K562 (cell line): ENCODE measurements around the gene CCDC175. TPM values are rescaled to one million over a fixed set of nuclear protein-coding genes. Genes with fewer than 3 reads are reported as not detected.

Experiments
- ATAC-seq: fragments of 200-7000 bp; cut with Tn5 transposase; 3 replicates; pipeline ENCODE4 v1.9.1; 2020; ENCODE audit warnings: moderate library complexity
- BruUV-seq: library from RNA; stranded (reverse); fragments of 400-500 nt; replicated peaks from 2 replicates; lab custom pipeline; 2021; lab: Mats Ljungman, UMichigan
- CTCF ChIA-PET: fragments of 300-600 bp; formaldehyde crosslinking; extraction: SDS; loops from one replicate; lab custom pipeline; 2021; ENCODE audit warnings: low intra/inter-chr PET ratio; lab: Yijun Ruan, JAX
- POLR2A ChIA-PET: fragments of 300-600, 350-650 bp; sonication (Branson Sonifier 250); formaldehyde crosslinking; extraction: SDS; loops from one replicate; lab custom pipeline; 2021; ENCODE audit warnings: antibody characterized with exemption, inconsistent platforms; lab: Yijun Ruan, JAX
- DNase-seq, 4 experiments: peaks; one replicate each; pipeline versions ENCODE4 v3.0.0 to v3.0.0-alpha.2; 2011 to 2018; ENCODE audit warnings: low spot score in 3 of 4, mixed read lengths in 3 of 4; ENCODE audit errors: extremely low read depth in 1 of 4
- FAIRE-seq: peaks from 2 replicates; lab custom pipeline; 2011; peaks lifted over from hg19 to GRCh38; lab: Jason Lieb, UNC
- H2AFZ ChIP-seq: 2 replicates; pipeline ENCODE4 v1.6.0; 2011; ENCODE audit warnings: low read depth, low read length, control low read depth, inconsistent platforms
- H3K27ac ChIP-seq: fragments of 200-600 bp; 3 replicates; pipeline ENCODE4 v1.8.0; 2011; ENCODE audit warnings: low read depth, mild to moderate bottlenecking, control low read depth, inconsistent platforms, low read length, moderate library complexity, mixed read lengths; ENCODE audit errors: extremely low read depth
- H3K27me3 ChIP-seq, 2 experiments: fragments of 300-600 bp in 1 of 2; 2 replicates in 1 of 2; 3 replicates in 1 of 2; pipeline versions ENCODE4 v1.6.0 to v1.8.0; 2011; ENCODE audit warnings: inconsistent platforms in 2 of 2, low read length in 2 of 2, mild to moderate bottlenecking in 1 of 2, mixed read lengths in 1 of 2, moderate library complexity in 1 of 2; ENCODE audit not compliant: control insufficient read depth in 2 of 2, insufficient read depth in 2 of 2
- H3K36me3 ChIP-seq: fragments of 300-600 bp; 3 replicates; pipeline ENCODE4 v1.8.0; 2011; ENCODE audit warnings: mild to moderate bottlenecking, low read length, inconsistent platforms; ENCODE audit not compliant: control insufficient read depth, insufficient read depth
- H3K4me1 ChIP-seq, 2 experiments: fragments of 200-600 bp in 1 of 2; replicated peaks in 1 of 2; 2 replicates in 1 of 2; 3 replicates in 1 of 2; pipeline versions ENCODE4 v1.5.1 to v1.8.0; 2011; ENCODE audit warnings: inconsistent platforms in 2 of 2, low read length in 2 of 2, mild to moderate bottlenecking in 1 of 2, mixed read lengths in 1 of 2, moderate library complexity in 1 of 2; ENCODE audit not compliant: control insufficient read depth in 2 of 2, insufficient read depth in 2 of 2
- H3K4me2 ChIP-seq: 2 replicates; pipeline ENCODE4 v1.6.1; 2011; ENCODE audit warnings: low read length, control low read depth, inconsistent platforms, mixed read lengths; ENCODE audit not compliant: insufficient read depth
- H3K4me3 ChIP-seq: fragments of 200-600 bp; sonication (generic), shearing (Covaris generic); 2 replicates; pipeline ENCODE4 v1.5.1; 2016; ENCODE audit warnings: control low read depth, inconsistent platforms
- H3K79me2 ChIP-seq: fragments of 200-600 bp; 3 replicates; pipeline ENCODE4 v1.8.0; 2011; ENCODE audit warnings: low read length, inconsistent platforms; ENCODE audit not compliant: control insufficient read depth, insufficient read depth
- H3K9ac ChIP-seq, 2 experiments: 2 replicates each; pipeline versions ENCODE4 v1.6.0 to v1.6.1; 2011; ENCODE audit warnings: low read depth in 2 of 2, low read length in 2 of 2, control low read depth in 1 of 2, inconsistent platforms in 1 of 2, mild to moderate bottlenecking in 1 of 2, mixed read lengths in 1 of 2; ENCODE audit not compliant: insufficient read depth in 1 of 2
- H3K9me1 ChIP-seq: one replicate; pipeline ENCODE4 v1.6.0; 2011; ENCODE audit warnings: inconsistent platforms, mild to moderate bottlenecking, low read length, moderate library complexity; ENCODE audit not compliant: control insufficient read depth, insufficient read depth
- H3K9me3 ChIP-seq: replicated peaks from 2 replicates; pipeline ENCODE4 v1.5.1; 2011; ENCODE audit warnings: low read depth, low read length, inconsistent platforms; ENCODE audit not compliant: control insufficient read depth, insufficient read depth
- H4K20me1 ChIP-seq: replicated peaks from 2 replicates; pipeline ENCODE4 v1.6.1; 2011; ENCODE audit warnings: low read length, inconsistent platforms, mixed read lengths; ENCODE audit not compliant: control insufficient read depth, insufficient read depth
- DNMT1 ChIP-seq: fragments of 450-650 bp; IDR thresholded peaks from 2 replicates; pipeline ENCODE4 v1.6.1; 2016; ENCODE audit warnings: antibody characterized with exemption, mild to moderate bottlenecking
- ELK3 ChIP-seq: fragments of 450-650 bp; formaldehyde crosslinking; IDR thresholded peaks from 2 replicates; pipeline ENCODE4 v1.4.0; 2020; ENCODE audit warnings: mild to moderate bottlenecking
- GATA2 ChIP-seq: sonication (generic); formaldehyde crosslinking; IDR thresholded peaks from 2 replicates; pipeline ENCODE4 v1.4.0; 2020; ENCODE audit warnings: mild to moderate bottlenecking, missing genetic modification reagents
- GMEB1 ChIP-seq: fragments of 250-450 bp; sonication (Bioruptor Pico); IDR thresholded peaks from 2 replicates; pipeline ENCODE4 v1.4.0; 2020; ENCODE audit warnings: mild to moderate bottlenecking
- GTF2B ChIP-seq: IDR thresholded peaks from 2 replicates; pipeline ENCODE4 v1.6.1; 2011; ENCODE audit not compliant: insufficient read length; ENCODE audit errors: extremely low read depth
- HES1 ChIP-seq: fragments of 450-650 bp; IDR thresholded peaks from 2 replicates; pipeline ENCODE4 v1.6.1; 2016; ENCODE audit warnings: low read depth, mild to moderate bottlenecking, moderate library complexity
- HMG20B ChIP-seq: fragments of 250-450 bp; sonication (Bioruptor Pico); IDR thresholded peaks from 2 replicates; pipeline ENCODE4 v1.5.0; 2021; ENCODE audit warnings: mild to moderate bottlenecking
- NR0B1 ChIP-seq: fragments of 450-650 bp; IDR thresholded peaks from one replicate; pipeline ENCODE4 v1.6.1; 2018; ENCODE audit warnings: mild to moderate bottlenecking, moderate library complexity; ENCODE audit not compliant: partially characterized antibody
- NR3C1 ChIP-seq: sonication (generic); formaldehyde crosslinking; IDR thresholded peaks from 2 replicates; pipeline ENCODE4 v1.8.1; 2022; ENCODE audit warnings: missing genetic modification reagents
- PML ChIP-seq: IDR thresholded peaks from 2 replicates; pipeline ENCODE4 v1.6.1; 2012; ENCODE audit warnings: low read length, inconsistent platforms
- PRPF4 ChIP-seq: fragments of 200-400 bp; formaldehyde crosslinking; IDR thresholded peaks from one replicate; pipeline ENCODE4 v1.6.1; 2017; ENCODE audit warnings: low read length, low read depth, mild to moderate bottlenecking; ENCODE audit not compliant: insufficient read depth, poor library complexity, severe bottlenecking
- RUNX1 ChIP-seq: sonication (generic); IDR thresholded peaks from 2 replicates; pipeline ENCODE4 v1.6.1; 2016; ENCODE audit warnings: antibody characterized with exemption, low read depth
- USF2 ChIP-seq: sonication (generic); formaldehyde crosslinking; IDR thresholded peaks from 2 replicates; pipeline ENCODE4 v1.5.0; 2020; ENCODE audit warnings: missing genetic modification reagents
- ZNF146 ChIP-seq: IDR thresholded peaks from one replicate; pipeline ENCODE4 v1.6.1; 2018; ENCODE audit warnings: missing compliant biosample characterization; ENCODE audit not compliant: unreplicated experiment
- ZNF449 ChIP-seq: fragments of 250-450 bp; sonication (Bioruptor Pico); IDR thresholded peaks from 2 replicates; pipeline ENCODE4 v1.8.0; 2022; ENCODE audit warnings: moderate library complexity, mild to moderate bottlenecking, inconsistent platforms
- WGBS: fragments of 100-300 bp; shearing (Covaris generic); methylation state at CpG from one replicate; pipeline ENCODE4 v1.1.6; 2016; ENCODE audit warnings: low coverage, mixed read lengths; ENCODE audit not compliant: insufficient coverage; ENCODE audit errors: missing lambda C conversion rate; 5-methylcytosine and 5-hydroxymethylcytosine counted together
- in situ Hi-C: fragments of 300-500 bp; cut with MboI; formaldehyde crosslinking; loops from 4 replicates; pipeline ENCODE4 v1.15.0; 2018; ENCODE audit warnings: inconsistent platforms, mixed read lengths
- intact Hi-C: fragments of 100-400 bp; cut with micrococcal nuclease; formaldehyde crosslinking; loops from 2 replicates; pipeline ENCODE4 v1.14.2; 2022
- polyA plus RNA-seq, 8 experiments: library from polyadenylated mRNA; depleted of rRNA in 4 of 8; stranded (reverse) in 5 of 8; unstranded in 3 of 8; fragments of >200 nt; fragmentation: Nextera tagmentation in 2 of 8; fragmentation: Illumina TruSeq in 1 of 8; extraction: Ambion mirVana in 2 of 8; extraction: Trizol in 1 of 8; gene quantifications; 2 replicates each; pipeline versions ENCODE4 v1.2.1 to v1.2.3, GENCODE V29; 2011 to 2014; ENCODE audit warnings: inconsistent platforms in 1 of 8, missing spikeins in 1 of 8
- total RNA-seq, 7 experiments: library from RNA; depleted of rRNA in 6 of 7; stranded (reverse); fragments of >200 nt in 6 of 7; fragmentation: Illumina TruSeq in 2 of 7; extraction: Trizol in 2 of 7; gene quantifications; 2 replicates each; pipeline versions ENCODE4 v1.2.1 to v1.2.3, GENCODE V29; 2011 to 2021; ENCODE audit warnings: low replicate concordance in 1 of 7

CCDC175 gene
- total and polyA plus RNA-seq, 9 of the 15 experiments (the other 6 are each of a cell fraction or from before 2014, with no cell fraction given) = not detected

GRCh38 chr14:59475709-59476108 lies 100.9 kb downstream of the CCDC175 start:
- no peak for FAIRE-seq
- CTCF ChIA-PET = no interaction called here
- Histone ChIP-seq H3K4me1 (peaks cover under 1 to 6% of the 10 kb centered on the region in 2 experiments; a peak in 2 of 5 replicates), H3K9me1 (no peaks in the 10 kb centered on the region), H3K4me2 (no peak overlapping the region), H4K20me1 (no peaks in the 10 kb centered on the region; the same call in 1 of the 2 replicates), H3K36me3 (peaks cover 76% of the 10 kb centered on the region), H3K79me2 (peaks cover 8% of the 10 kb centered on the region; the same call in 2 of the 3 replicates), H3K27ac (no peak overlapping the region), H3K9ac (no peak overlapping the region), H3K9me3 (no peaks in the 10 kb centered on the region), H3K4me3 (no peak overlapping the region), H3K27me3 (no peaks in the 10 kb centered on the region), H2AFZ (no peak overlapping the region)
- no TSS peak for BruUV-seq
- ATAC-seq = no peak
- intact Hi-C loops = no loop called here
- in situ Hi-C loops = no loop called here
- no peak for DNase-seq
- POLR2A ChIA-PET = no interaction called here
- 100% methylated on average over 1 of the region's 1 CpG for WGBS
- TF ChIP-seq NR3C1 (CRISPR knock-in tag) (no peak), PML (no peak), DNMT1 (no peak), GTF2B (no peak), PRPF4 (no peak), NR0B1 (no peak), USF2 (CRISPR knock-in tag) (no peak), GMEB1 (CRISPR knock-in tag) (no peak), ELK3 (CRISPR knock-in tag) (no peak), RUNX1 (no peak), ZNF449 (CRISPR knock-in tag) (no peak), GATA2 (no peak), HES1 (no peak), ZNF146 (CRISPR knock-in tag) (no peak), HMG20B (no peak)
